Inferior parietal cortex (tissue), 1 donor: Measurements from ENCODE around the gene RAPGEF4.
"Not testable (repeated sequence)": the region's sequence is repeated elsewhere in the genome, so short reads cannot be mapped to it uniquely, and the experiment has no call there.

ENCODE experiments used
- DNase-seq: peaks from one replicate; pipeline ENCODE4 v3.0.0-alpha.2; 2016; ENCODE audit errors: extremely low spot score

RAPGEF4 gene

DNA sequence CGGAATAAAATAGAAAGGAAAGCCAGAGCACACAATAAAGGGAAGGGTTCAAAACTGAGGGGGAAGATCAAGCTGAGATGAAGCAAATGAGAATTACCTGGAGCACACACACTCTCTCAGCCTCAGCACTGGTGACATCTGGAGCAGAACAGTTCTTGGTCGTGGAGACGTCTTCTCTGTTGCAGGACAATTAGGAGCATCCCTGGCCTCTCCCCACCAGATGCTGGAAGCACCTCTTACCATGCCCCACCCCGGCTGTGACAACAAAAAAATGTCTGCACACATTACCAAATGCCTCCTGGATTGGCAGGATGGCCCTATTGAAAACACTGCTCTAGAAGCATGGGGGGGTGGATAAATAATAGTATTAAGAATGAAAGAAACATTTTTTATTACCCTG is 296.4 kb downstream of the RAPGEF4 start:
- DNase-seq = no peak

DNA sequence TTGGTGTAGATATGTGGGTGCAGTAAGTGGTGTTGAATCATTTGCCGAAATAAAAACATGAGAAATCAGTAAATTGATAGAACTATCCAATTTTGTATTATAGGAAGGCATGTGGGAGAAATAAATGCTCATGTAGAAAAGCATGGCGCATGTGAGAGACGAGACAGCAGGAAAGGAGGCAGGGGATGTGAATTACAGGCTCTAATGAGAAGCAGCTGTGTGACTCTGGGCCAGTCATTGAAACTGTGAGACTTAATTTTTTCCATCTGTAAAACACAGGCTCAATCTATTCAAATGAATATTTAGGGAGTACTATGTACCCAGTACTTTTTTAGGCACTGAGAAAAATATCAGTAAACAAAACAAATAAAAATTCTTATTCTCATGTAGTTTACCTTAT is 297.4 kb downstream of the RAPGEF4 start:
- no peak for DNase-seq

DNA sequence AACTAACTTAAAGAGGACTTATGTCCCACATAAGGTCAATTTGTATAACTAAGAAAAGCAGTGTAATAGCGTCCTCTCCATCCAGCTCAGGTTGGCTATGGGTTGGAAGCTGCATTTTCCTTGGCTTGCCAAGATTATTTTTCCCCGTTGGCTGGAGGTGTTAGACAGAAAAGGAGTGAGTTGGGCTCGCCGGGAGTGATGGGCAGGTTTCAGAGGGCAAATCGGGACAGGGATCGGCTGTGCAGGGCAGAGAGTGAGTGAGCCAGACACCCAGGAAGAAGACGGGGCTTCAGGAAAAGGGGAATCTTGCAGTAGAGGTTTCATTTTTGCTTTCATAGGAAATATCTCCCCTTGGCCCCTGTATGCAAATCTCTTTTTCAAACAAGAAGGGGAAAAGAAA is 298.5 kb downstream of the RAPGEF4 start:
- no peak for DNase-seq

DNA sequence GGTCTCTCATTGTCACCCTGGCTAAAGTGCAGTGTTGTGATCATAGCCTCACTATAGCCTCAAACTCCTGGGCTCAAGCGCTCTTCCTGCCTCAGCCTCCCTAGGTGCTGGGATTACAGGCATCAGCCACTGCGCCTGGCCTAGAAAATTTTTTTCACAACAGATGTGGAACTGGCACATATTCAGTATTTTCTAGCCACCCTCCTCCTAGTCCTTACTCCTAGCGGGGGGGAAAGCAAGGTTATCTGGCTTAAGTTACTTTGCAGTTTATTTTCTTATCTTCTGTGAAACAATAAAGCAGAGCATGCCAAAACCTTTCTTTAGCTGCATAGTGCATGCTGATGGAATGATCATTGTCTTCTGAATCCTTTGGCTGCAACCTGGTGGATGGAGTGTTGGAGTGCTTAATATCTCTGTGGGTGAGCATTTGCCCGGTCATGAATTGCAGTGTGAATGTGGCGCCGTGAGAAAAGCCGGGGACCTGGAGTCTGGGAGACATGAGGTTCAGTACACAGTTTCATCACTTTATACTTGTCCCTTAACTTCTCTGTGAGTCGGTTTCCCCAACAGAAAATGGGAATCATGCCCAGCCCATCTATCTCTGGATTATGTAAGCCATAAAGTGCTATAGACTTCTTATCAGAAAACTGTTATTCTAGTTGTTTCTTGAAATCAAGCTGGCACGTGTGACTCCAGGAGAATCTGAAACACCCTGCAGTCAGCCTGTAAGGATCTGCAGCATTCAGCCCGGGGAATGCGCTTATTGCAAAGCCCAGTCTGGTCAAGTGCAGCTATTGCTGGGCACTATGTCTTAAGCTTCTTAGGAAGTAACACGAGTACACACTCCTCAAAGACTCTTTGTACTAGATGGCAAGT is 301.8 kb downstream of the RAPGEF4 start:
- DNase-seq = no peak

DNA sequence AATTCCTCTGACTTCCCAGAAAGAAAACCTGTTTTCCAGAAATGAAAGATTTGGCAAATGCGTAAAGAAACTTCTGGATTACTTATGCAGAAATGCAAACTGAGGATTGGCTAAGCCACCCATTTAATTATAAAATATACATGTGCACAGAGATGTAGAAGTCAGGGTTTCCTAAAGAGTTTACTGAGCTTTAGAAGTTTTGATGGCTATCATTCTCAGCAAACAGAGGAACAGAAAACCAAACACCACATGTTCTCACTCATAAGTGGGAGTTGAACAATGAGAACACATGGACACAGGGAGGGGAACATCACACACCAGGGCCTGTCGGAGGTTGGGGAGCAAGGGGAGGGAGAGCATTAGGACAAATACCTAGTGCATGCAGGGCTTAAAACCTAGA is 302.6 kb downstream of the RAPGEF4 start:
- DNase-seq = not testable (repeated sequence)

DNA sequence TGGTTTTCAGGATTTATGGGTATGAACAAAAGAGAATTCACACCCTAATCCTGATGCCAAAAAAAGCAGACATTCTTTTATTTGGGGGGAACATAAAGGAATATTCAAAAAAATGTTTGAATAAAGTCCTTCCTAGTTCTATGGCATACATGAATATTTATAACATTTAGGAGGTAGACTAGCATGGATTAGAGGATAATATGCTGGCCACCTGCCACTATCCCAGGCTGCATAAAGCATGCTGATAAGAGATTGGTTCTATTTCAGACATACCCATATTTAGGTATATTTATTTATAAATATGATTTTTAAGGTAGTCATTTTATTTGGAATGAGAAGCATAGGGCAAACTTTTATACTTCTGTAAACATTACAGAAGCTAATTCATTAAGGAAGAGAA is 305.1 kb downstream of the RAPGEF4 start:
- no peak for DNase-seq

DNA sequence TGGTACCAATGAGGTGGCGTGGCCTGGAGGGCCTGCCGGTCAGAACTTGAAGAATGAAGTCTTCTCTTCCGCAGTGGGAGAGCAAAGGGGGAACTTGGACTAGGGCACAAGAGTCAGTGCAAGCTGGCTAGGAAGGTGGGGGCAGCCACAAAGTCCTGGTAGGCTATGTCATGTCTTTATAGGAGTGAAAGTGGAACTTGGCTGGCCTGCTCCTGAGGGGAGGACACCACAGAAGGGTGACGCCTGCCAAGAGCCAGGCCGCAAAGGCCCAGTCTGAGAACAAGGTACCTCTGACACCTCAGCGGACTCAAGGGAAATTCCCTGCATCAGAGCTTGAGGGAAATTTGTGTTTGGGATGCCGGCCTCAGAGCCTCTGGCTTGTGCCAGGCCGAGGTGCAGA is 307.8 kb downstream of the RAPGEF4 start:
- no peak for DNase-seq

DNA sequence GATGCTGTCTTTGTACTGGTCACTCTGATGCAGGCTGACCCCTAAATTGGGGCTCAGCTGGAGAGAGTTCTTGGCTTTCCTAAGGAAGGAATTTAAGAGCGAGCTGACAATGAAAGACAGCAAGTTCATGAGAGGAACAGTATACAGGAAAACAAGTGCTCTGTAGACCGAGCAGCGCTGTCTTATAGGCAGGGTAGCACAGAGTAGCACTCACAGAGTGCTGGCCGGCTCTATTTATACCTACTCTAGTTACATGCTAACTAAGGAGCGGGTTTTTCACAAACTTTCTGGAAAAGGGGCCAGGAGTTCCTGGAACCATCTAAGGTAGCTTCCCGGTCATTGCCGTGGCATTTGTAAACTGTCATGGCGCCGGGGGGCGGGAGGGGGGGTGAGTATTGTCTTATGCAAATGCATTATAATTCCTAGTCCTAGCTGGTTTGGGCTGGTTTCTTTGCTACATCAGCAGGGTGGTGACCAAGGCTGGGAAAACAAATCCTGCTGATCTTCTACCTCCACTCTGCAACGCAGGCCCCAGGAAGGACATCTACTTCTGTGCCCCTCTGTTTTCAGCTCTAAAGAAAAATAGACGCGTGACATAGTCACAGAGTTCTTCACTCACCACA is 308.4 kb downstream of the RAPGEF4 start:
- DNase-seq = no peak

DNA sequence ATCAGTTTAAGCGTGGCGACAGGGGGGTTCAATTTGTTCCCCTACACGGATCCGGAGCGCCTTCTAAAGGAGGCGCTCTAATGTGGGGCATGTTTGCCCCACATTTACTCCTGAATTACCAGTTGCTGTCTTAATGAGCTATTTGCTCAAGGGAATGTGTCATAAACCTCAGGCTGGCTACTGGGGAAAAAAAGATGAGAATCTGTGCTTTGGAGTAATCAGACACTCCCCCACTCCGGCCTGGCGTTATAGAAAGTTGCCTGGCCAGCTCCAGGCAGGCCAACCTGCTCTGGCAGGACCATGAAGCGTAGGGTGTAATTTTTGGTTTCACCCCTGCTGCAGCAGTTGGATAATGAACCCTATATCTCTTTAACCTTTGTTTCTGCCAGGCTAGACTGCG is 309.0 kb downstream of the RAPGEF4 start:
- DNase-seq = no peak

DNA sequence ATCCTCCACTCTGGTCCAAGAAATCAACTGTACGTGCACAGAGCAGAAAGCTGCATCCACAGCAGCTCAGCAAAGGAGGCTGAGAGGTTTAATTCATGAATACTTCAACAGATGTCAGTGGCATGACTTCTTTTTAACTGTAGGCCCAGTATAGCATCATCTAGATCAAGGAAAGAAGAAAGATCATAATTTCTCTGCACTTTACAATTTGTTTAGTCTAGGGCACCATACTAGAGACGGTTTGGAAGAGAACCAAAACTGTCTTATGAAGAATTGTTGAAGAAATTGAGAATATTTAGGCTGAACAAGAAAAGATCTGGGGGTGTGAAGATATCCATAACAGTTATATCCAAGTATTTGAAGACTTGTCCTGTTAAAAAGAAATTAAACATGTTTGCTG is 309.5 kb downstream of the RAPGEF4 start:
- no peak for DNase-seq

DNA sequence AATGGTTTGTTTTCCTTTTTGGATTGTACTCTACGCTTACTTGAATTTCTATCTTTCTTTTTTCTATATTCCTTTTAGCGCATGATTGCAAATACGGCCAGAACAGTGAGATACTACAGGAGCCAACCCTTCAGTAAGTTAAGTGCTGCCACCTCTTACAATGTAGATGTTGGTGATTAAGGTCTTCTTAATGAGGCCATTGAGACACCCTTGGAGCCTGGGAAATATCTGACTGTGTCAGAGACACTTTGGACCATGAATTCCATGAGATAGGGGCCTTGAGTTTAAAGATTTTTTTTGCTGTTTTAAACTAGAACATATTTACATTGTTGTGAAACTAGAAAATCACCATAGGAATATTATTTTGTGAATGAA is 312.9 kb downstream of the RAPGEF4 start:
- DNase-seq = no peak

DNA sequence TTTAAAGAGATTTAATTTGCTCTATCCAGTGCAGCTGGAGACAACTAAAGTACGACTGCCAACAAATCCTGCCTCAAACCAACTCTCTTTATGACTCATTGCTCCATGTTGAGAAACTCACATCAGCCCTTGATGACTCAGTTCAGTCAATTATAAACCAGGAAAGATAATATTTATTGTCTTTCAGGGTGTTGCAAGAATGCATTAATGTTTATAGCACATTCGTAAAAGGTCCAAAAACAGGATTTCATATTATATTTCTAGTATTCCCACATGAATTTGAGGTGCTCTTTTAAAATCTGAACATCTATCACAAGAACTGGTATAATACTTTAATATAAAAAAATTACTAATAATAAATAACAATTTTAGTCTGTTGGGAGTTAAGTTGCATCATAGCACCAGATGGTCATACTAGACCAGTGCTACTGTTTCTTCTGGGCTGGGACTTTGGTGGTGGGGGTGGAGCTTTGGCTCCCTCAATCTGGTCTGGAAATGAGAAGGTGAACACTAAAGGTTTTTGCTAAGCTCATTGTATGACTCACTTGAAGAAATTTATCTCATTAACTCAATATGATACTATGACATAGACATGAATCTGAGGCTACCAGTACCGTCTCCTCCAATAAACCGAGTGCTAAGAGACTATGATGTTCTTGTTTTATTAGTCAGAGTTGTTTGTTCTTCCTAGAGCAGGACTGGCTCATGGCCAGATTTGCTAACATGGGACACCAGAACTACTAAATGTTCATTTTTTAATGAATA is 313.4 kb downstream of the RAPGEF4 start:
- DNase-seq = no peak

DNA sequence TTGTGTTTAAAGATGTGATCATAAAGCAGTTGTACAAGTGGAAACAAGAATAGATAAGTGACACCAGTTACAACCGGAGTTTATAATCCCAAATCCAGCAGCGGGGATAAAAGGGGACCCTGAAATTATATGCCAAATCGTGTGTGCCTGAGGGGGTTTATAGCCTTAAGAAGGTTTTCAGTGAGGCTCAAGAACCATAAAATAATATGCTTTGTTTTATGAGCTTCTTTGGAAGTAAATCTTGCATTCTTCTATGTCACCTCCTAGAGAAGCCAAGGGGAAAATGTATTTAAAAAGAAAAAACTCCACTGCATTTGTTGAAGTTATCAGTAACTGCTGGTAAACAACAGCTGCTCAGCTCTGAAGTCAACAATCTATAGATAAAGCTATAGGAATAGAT is 314.2 kb downstream of the RAPGEF4 start:
- DNase-seq = no peak

DNA sequence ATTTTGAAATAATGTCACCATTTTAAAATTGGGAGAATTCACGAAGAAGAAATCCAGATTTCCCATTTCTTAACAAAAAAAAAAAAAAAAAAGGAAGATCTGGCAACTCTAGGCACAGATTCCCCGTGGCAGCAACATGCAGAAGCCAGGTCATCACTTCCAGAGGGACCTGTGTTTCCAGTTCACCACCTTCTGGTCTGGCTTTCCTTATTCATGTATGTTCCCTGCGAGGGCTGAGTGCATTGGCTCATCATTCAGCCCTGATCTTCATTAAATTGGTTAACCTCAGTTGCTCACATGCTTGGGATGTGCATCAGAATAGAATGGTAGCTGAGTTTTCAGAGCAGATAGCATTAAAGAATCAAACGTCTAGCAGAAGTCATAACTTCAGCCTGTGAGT is 315.0 kb downstream of the RAPGEF4 start:
- no peak for DNase-seq

DNA sequence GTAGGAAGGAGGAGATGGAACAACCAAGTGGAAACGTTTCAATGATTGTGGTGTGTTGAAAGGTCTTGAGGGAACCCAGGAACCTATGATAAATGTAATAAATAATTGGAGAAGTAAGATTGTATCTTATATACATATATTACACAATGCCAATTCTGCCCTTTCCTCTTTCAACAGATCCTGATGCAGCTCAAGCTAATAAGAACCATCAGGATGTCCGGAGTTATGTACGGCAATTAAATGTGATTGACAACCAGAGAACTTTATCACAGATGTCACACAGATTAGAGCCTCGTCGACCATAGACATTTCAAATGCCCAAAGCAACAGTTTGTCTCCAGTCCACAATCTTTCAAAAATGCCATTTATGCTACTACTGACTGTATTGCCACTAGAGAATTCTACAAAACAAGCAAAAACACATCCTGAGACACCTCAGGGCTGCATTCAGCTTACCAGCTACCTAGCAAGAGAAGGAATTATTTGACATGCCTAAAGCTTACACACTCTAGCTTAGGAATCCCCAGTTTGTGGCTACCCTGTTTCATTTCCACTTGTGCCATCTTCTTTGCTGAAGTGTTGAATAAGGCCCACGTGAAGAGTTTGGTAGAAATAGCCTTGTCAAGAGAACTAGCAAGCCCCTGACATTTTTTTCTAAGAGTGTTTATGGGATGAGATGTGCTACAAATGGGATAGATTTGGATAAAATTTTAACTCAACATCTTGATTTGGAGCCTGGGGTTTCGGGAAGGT is 316.0 kb downstream of the RAPGEF4 start:
- DNase-seq = no peak

DNA sequence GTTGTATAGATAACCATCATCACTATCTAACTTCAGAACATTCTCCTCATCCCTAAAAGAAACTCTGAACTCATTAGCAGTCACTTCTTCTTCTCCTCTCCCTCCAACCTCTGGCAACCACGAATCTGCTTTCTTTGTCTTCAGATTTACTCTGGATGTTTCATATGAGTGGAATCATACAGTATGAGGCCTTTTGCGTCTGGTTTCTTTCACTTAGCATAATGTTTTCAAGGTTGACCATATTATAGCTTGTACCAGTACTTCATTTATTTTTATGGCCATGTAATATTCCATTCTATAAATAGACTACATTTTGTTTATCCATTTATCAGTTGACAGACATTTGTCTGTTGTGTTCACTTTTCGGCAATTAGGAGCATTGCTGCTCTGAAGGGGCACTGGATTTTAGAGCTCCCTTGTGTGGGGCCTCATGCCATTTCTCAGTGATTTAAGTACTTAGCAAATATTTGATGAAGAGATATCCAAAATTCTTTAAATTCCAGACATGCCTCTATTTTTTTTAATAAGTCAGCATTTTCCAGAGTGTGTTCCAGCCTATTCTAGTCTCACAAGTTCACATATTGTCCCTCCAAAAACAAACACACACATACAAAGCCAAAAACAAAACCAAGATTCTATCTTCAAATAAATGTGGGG is 317.5 kb downstream of the RAPGEF4 start:
- no peak for DNase-seq

DNA sequence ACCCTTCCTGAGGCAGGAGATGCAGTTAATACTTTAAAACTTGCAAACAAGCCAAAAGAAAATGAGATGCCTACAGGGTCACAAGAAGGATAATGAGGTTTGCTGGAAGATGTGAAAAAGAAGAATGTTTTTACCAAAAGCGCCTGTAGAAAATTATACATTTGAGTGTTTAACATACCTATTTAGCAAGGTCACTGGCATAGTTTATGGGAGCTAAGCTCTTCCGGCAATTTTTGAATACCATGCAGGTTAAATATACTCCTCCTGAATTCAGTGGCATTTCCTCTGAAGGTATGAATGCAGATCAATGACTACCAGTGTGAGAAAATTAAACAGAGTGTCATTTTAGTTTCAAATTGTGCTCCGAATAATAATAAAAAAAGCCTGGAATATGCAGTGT is 318.8 kb downstream of the RAPGEF4 start:
- DNase-seq = no peak

DNA sequence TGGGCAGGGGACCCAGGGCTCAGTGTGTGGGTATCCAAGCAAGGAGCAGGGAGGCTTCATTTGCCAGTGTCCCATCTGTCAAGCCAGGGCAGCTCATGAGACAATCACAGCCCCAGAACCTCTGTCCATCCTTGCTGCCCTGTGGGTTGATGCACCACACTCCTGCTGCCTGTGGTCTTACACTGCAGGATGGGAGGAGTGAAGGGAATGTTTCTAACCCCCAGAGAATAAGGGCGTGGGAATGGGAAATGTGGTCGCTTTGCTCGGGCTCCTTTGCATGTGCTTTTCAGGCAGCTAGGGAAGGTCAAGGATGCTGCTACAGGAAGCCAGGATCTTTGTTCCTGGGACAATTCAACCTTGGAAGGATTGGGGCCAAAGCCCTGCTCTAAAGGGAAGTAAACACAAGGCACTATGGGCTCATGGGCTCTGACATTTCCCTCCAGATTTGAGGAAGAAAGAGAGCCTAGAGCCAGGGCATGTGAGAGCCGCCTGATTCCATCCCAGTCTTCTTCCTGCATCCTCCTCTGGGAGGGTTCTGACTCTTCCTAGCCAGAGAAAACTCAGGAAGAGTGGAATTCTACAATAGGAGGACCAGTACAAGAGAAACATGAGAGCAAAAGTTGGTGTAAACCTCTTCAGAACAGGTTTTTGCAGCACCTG is 321.2 kb downstream of the RAPGEF4 start:
- DNase-seq = no peak

DNA sequence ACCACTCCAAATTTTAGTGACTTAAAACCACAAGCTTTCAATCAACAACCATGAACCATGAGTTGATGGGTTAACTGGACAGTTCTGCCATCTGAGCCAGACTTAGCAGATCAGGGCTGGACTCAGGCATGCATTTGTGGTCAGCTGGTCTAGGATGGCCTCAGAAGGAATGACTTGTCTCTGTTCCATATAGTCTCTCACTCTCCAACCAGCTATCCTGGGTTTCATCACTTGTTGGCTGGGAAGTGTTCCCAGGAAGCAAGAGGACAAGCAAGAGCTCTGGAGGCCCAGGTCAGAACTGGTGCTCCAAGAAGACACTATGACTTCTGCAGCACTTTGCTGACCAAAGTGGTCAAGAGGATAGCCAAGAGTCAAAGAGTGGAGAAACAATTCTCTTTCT is 322.5 kb downstream of the RAPGEF4 start:
- no peak for DNase-seq

DNA sequence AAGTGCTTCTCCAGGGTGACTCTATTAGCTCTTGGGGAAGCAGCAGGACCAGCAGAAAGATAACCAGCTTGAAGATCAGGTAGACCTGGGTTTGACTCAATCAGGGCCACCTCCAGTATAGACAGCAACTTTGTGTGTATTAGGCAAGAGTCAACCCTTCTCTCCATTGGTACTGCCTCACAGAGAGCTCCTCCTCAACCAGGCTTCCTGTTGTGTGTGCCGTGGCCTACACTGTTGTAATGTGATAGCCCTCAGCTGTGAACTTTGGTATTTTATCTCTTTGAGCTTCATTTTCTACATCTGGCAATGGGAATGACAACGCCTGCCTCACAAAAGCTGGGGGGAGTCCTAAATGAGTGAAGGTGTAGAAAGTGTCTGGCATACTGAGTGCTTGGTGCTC is 323.0 kb downstream of the RAPGEF4 start:
- no peak for DNase-seq

DNA sequence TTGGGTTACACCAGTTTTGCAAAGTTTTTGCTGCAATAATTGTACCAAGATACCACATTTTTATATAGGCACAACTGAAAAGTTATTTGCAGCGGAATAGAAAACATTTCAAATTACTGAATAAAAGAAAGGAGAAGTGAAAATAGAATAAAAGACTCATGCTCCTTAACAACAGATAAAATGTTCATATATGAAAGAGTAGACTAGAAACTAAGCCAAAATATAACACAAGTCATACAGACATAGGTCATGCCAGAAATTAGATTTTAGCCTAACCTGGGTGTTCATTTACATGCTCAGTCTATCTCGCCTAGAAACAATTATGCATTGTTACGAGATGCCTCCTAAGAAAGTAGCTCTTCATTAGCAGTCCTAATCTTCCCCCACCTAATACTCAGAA is 323.6 kb downstream of the RAPGEF4 start:
- DNase-seq = no peak
